IMR-90 (cell line): ENCODE data around the gene DNAJC13. TPM values are rescaled to one million over a fixed set of nuclear protein-coding genes. Genes with fewer than 3 reads are reported as not detected.

Experiments
- ATAC-seq: fragments of 200-7000 bp; cut with Tn5 transposase; 2 replicates; pipeline ENCODE4 v1.9.1; 2020; ENCODE audit warnings: low read depth, mild to moderate bottlenecking, moderate library complexity
- BruUV-seq: library from RNA; stranded (reverse); fragments of 400-500 nt; replicated peaks from 2 replicates; lab custom pipeline; 2021; lab: Mats Ljungman, UMichigan
- CTCF ChIA-PET: fragments of 300-600 bp; formaldehyde crosslinking; extraction: SDS; loops from one replicate; lab custom pipeline; 2021; ENCODE audit warnings: antibody characterized with exemption; lab: Yijun Ruan, JAX
- POLR2A ChIA-PET: fragments of 300-600 bp; sonication (Branson Sonifier 250); formaldehyde crosslinking; loops from one replicate; lab custom pipeline; 2022; ENCODE audit warnings: antibody characterized with exemption; ENCODE audit not compliant: unreplicated experiment; lab: Charles Lee
- DNase-seq: peaks from one replicate; pipeline ENCODE4 v3.0.0; 2013
- H2AFZ ChIP-seq: replicated peaks from 2 replicates; pipeline ENCODE3; 2013; ENCODE audit warnings: low read length, mild to moderate bottlenecking; ENCODE audit not compliant: poor library complexity
- H2AK5ac ChIP-seq: 2 replicates; pipeline ENCODE4 v1.6.1; 2013; ENCODE audit warnings: low read depth, low read length, inconsistent platforms
- H2AK9ac ChIP-seq: replicated peaks from 2 replicates; pipeline ENCODE3; 2013; ENCODE audit warnings: mild to moderate bottlenecking, low read depth, low read length, moderate library complexity; ENCODE audit not compliant: poor library complexity
- H2BK120ac ChIP-seq: 2 replicates; pipeline ENCODE4 v1.6.1; 2013; ENCODE audit warnings: low read depth, low read length, inconsistent platforms
- H2BK15ac ChIP-seq: 3 replicates; pipeline ENCODE4 v1.6.1; 2013; ENCODE audit warnings: low read depth, low read length, inconsistent platforms
- H2BK20ac ChIP-seq: 2 replicates; pipeline ENCODE4 v1.6.1; 2013; ENCODE audit warnings: low read depth, mild to moderate bottlenecking, inconsistent platforms, low read length, moderate library complexity
- H2BK5ac ChIP-seq: 2 replicates; pipeline ENCODE4 v1.6.1; 2013; ENCODE audit warnings: mild to moderate bottlenecking, low read depth, low read length, inconsistent platforms; ENCODE audit not compliant: poor library complexity, severe bottlenecking
- H3K14ac ChIP-seq: replicated peaks from 2 replicates; pipeline ENCODE4 v1.6.1; 2013; ENCODE audit warnings: low read depth, low read length, inconsistent platforms
- H3K18ac ChIP-seq: 2 replicates; pipeline ENCODE4 v1.6.1; 2013; ENCODE audit warnings: low read depth, low read length, control low read depth
- H3K23ac ChIP-seq: 2 replicates; pipeline ENCODE4 v1.6.1; 2013; ENCODE audit warnings: low read depth, low read length, inconsistent platforms
- H3K27ac ChIP-seq: 2 replicates; pipeline ENCODE4 v1.5.1; 2013; ENCODE audit warnings: mild to moderate bottlenecking, control low read depth, low read length; ENCODE audit not compliant: insufficient read depth
- H3K27me3 ChIP-seq: 2 replicates; pipeline ENCODE4 v1.6.1; 2013; ENCODE audit warnings: low read length; ENCODE audit not compliant: control insufficient read depth, insufficient read depth
- H3K36me3 ChIP-seq: 2 replicates; pipeline ENCODE4 v1.6.1; 2013; ENCODE audit warnings: low read length, mixed read lengths; ENCODE audit not compliant: control insufficient read depth, insufficient read depth
- H3K4ac ChIP-seq: 2 replicates; pipeline ENCODE4 v1.6.1; 2013; ENCODE audit warnings: low read depth, low read length, inconsistent platforms
- H3K4me1 ChIP-seq: 2 replicates; pipeline ENCODE4 v1.6.1; 2013; ENCODE audit warnings: low read length, mixed read lengths; ENCODE audit not compliant: control insufficient read depth, insufficient read depth
- H3K4me2 ChIP-seq: 2 replicates; pipeline ENCODE4 v1.6.1; 2013; ENCODE audit warnings: low read depth, mild to moderate bottlenecking, control low read depth, low read length, moderate library complexity
- H3K4me3 ChIP-seq: 2 replicates; pipeline ENCODE4 v1.5.1; 2013; ENCODE audit warnings: low read depth, mild to moderate bottlenecking, control low read depth, low read length, moderate library complexity; ENCODE audit not compliant: insufficient read depth
- H3K56ac ChIP-seq: 2 replicates; pipeline ENCODE4 v1.6.1; 2013; ENCODE audit warnings: low read length, inconsistent platforms; ENCODE audit not compliant: insufficient read depth; ENCODE audit errors: extremely low read depth
- H3K79me1 ChIP-seq, 2 experiments: 2 replicates each; pipeline ENCODE4 v1.6.1; 2013; ENCODE audit warnings: low read length in 2 of 2, inconsistent platforms in 1 of 2, low read depth in 1 of 2
- H3K9ac ChIP-seq: 2 replicates; pipeline ENCODE4 v1.6.1; 2013; ENCODE audit warnings: low read depth, low read length, control low read depth
- H3K9me1 ChIP-seq: 2 replicates; pipeline ENCODE4 v1.6.1; 2013; ENCODE audit warnings: low read length, inconsistent platforms; ENCODE audit not compliant: insufficient read depth
- H3K9me3 ChIP-seq: 2 replicates; pipeline ENCODE4 v1.6.1; 2013; ENCODE audit warnings: low read length; ENCODE audit not compliant: control insufficient read depth, insufficient read depth
- H4K20me1 ChIP-seq: 2 replicates; pipeline ENCODE4 v1.6.1; 2013; ENCODE audit warnings: low read length, inconsistent platforms; ENCODE audit not compliant: insufficient read depth
- H4K5ac ChIP-seq: 2 replicates; pipeline ENCODE4 v1.6.1; 2013; ENCODE audit warnings: mild to moderate bottlenecking, low read depth, low read length, control low read depth
- H4K8ac ChIP-seq, 2 experiments: 2 replicates each; pipeline ENCODE4 v1.6.1; 2013; ENCODE audit warnings: low read depth in 2 of 2, low read length in 2 of 2, control low read depth in 1 of 2, inconsistent platforms in 1 of 2
- H4K91ac ChIP-seq: 2 replicates; pipeline ENCODE4 v1.6.1; 2013; ENCODE audit warnings: low read depth, low read length, inconsistent platforms; ENCODE audit not compliant: insufficient read depth
- CEBPB ChIP-seq: IDR thresholded peaks from 2 replicates; pipeline ENCODE4 v1.6.1; 2012; ENCODE audit warnings: low read depth, low read length, improper control_type of control experiment
- FOS ChIP-seq: fragments of 150-350 bp; IDR thresholded peaks from 2 replicates; pipeline ENCODE4 v1.6.1; 2016; ENCODE audit warnings: low read depth, low read length
- WGBS, 2 experiments: methylation state at CpG; one replicate each; pipeline versions ENCODE4 v1.1.5 to v1.1.7; 2013; ENCODE audit warnings: missing lambda C conversion rate in 2 of 2; ENCODE audit not compliant: insufficient read length in 1 of 2; ENCODE audit errors: extremely low coverage in 2 of 2; 5-methylcytosine and 5-hydroxymethylcytosine counted together
- dilution Hi-C: fragments of 300-500 bp; cut with HindIII; formaldehyde crosslinking; loops from one replicate; pipeline ENCODE4 v1.14.3; 2018; ENCODE audit warnings: low sequenced_read_pairs; ENCODE audit not compliant: unreplicated experiment
- in situ Hi-C: fragments of 300-500 bp; cut with MboI; formaldehyde crosslinking; loops from 3 replicates; pipeline ENCODE4 v1.14.3; 2019; ENCODE audit warnings: low sequenced_read_pairs, inconsistent platforms, mixed read lengths
- intact Hi-C: fragments of 100-400 bp; cut with micrococcal nuclease; formaldehyde crosslinking; loops from 2 replicates; pipeline ENCODE4 v1.10.0; 2022
- polyA plus RNA-seq, 3 experiments: library from polyadenylated mRNA; depleted of rRNA; stranded (reverse); fragments of >200 nt; gene quantifications; 2 replicates each; pipeline ENCODE4 v1.2.3, GENCODE V29; 2012; ENCODE audit warnings: low replicate concordance in 1 of 3
- total RNA-seq: library from RNA; depleted of rRNA; stranded (reverse); fragments of >200 nt; gene quantifications from 2 replicates; pipeline ENCODE4 v1.2.3, GENCODE V29; 2012

Gene DNAJC13
- total and polyA plus RNA-seq, 2 of the 4 experiments (the other 2 are of a cell fraction) = 16.4 to 48.6 TPM

GRCh38 chr3:132513057-132513456 is 95.8 kb downstream of the DNAJC13 start:
- no peak overlapping the region for H2BK120ac ChIP-seq
- H4K8ac ChIP-seq = no peak overlapping the region
- no peak overlapping the region for H3K4ac ChIP-seq
- no peak overlapping the region for H4K91ac ChIP-seq
- H2AK5ac ChIP-seq = no peak overlapping the region
- intact Hi-C loops = no loop called here
- peaks cover 32% of the 10 kb centered on the region for H3K36me3 ChIP-seq
- ChIA-PET CTCF (no interaction called here), POLR2A (no interaction called here)
- no peaks in the 10 kb centered on the region for H3K9me3 ChIP-seq
- no peak overlapping the region for H2AFZ ChIP-seq
- no peak overlapping the region for H3K4me3 ChIP-seq
- no peak overlapping the region for H3K56ac ChIP-seq
- no peak overlapping the region for H4K5ac ChIP-seq
- H3K23ac ChIP-seq = no peak overlapping the region
- no peaks in the 10 kb centered on the region for H3K9me1 ChIP-seq
- ATAC-seq (no peak), DNase-seq (no peak)
- H3K4me1 ChIP-seq = no peaks in the 10 kb centered on the region
- H3K79me1 ChIP-seq = peaks cover 4 to 11% of the 10 kb centered on the region in 2 experiments; a peak in 2 of 4 replicates
- H2BK15ac ChIP-seq = no peak overlapping the region
- in situ Hi-C loops = no loop called here
- H4K20me1 ChIP-seq = no peaks in the 10 kb centered on the region
- H3K27ac ChIP-seq = no peak overlapping the region
- no TSS peak for BruUV-seq
- 83% methylated on average over 2 of the region's 5 CpGs; no CpG with 5 or more reads in 1 of the 2 experiments for WGBS, 2 experiments
- no peak overlapping the region for H3K4me2 ChIP-seq
- H3K18ac ChIP-seq = no peak overlapping the region
- no peak overlapping the region for H2AK9ac ChIP-seq
- TF ChIP-seq FOS (no peak), CEBPB (peak; percentile 66)
- no peak overlapping the region for H2BK20ac ChIP-seq
- H2BK5ac ChIP-seq = no peak overlapping the region
- dilution Hi-C loops = no loop called here
- H3K14ac ChIP-seq = no peak overlapping the region
- H3K9ac ChIP-seq = no peak overlapping the region
- no peaks in the 10 kb centered on the region for H3K27me3 ChIP-seq
